Activated CD8-positive, alpha-beta T cell treated with anti-CD3 and anti-CD28 coated beads for 36 hours (primary cell): ENCODE results near the gene PTPRN2. TPM values are rescaled to one million over a fixed set of nuclear protein-coding genes. Genes with fewer than 3 reads are reported as not detected.
A peak's percentile ranks its signal among the peaks of the same experiment; 100 is the strongest.

Source experiments
- ATAC-seq: fragments of 200-7000 bp; cut with Tn5 transposase; one replicate; pipeline ENCODE4 v1.10.0; 2021; ENCODE audit warnings: mild to moderate bottlenecking, moderate library complexity
- CTCF ChIA-PET: fragments of 350-600 bp; sonication (Branson Sonifier 250); formaldehyde crosslinking; loops from one replicate; lab custom pipeline; 2021; ENCODE audit warnings: antibody characterized with exemption; lab: Charles Lee
- POLR2A ChIA-PET: fragments of 350-600 bp; sonication (Branson Sonifier 250); formaldehyde crosslinking; loops from one replicate; lab custom pipeline; 2021; ENCODE audit warnings: antibody characterized with exemption; lab: Charles Lee
- DNase-seq: peaks from one replicate; pipeline ENCODE4 v3.0.0-alpha.2; 2020
- H3K27ac Mint-ChIP-seq: one replicate; pipeline ENCODE4 v1.8.0; 2021; ENCODE audit warnings: mild to moderate bottlenecking, mixed read lengths
- H3K27me3 Mint-ChIP-seq: one replicate; pipeline ENCODE4 v1.8.0; 2021; ENCODE audit warnings: mixed read lengths
- H3K36me3 Mint-ChIP-seq: one replicate; pipeline ENCODE4 v1.8.0; 2021; ENCODE audit warnings: low read depth, mixed read lengths
- H3K4me1 Mint-ChIP-seq: one replicate; pipeline ENCODE4 v1.8.0; 2021; ENCODE audit warnings: low read depth, mixed read lengths
- H3K4me3 Mint-ChIP-seq: one replicate; pipeline ENCODE4 v1.8.0; 2021; ENCODE audit warnings: mild to moderate bottlenecking, moderate library complexity, mixed read lengths
- H3K9me3 Mint-ChIP-seq: one replicate; pipeline ENCODE4 v1.8.0; 2021; ENCODE audit warnings: mixed read lengths
- CTCF ChIP-seq: fragments of 200-600 bp; IDR thresholded peaks from one replicate; pipeline ENCODE4 v1.8.0; 2022; ENCODE audit warnings: antibody characterized with exemption, mild to moderate bottlenecking
- intact Hi-C: fragments of 100-400 bp; cut with micrococcal nuclease; formaldehyde crosslinking; loops from one replicate; pipeline ENCODE4 v1.10.0; 2022
- total RNA-seq, 2 experiments: library from RNA; stranded (reverse); gene quantifications; one replicate each; pipeline ENCODE4 v1.2.3, GENCODE V29; 2021

The PTPRN2 gene
- total RNA-seq, 2 experiments from 2014 or later = 0.49 to 0.65 TPM

- ChIA-PET POLR2A (no interaction called here), CTCF (no interaction called here)
- Mint-ChIP-seq H3K9me3 (no peaks in the 10 kb centered on the region), H3K36me3 (no peaks in the 10 kb centered on the region), H3K4me1 (no peaks in the 10 kb centered on the region), H3K27me3 (no peaks in the 10 kb centered on the region), H3K27ac (no peak overlapping the region), H3K4me3 (no peak overlapping the region)
- intact Hi-C loops = no loop called here
- DNase-seq (no peak), ATAC-seq (no peak)
- TF ChIP-seq CTCF = no peak
Measured at GRCh38 chr7:157650131-157650631, 937.4 kb downstream of the PTPRN2 start.

- Mint-ChIP-seq H3K27ac (no peak overlapping the region), H3K9me3 (no peaks in the 10 kb centered on the region), H3K27me3 (no peaks in the 10 kb centered on the region), H3K4me3 (no peak overlapping the region), H3K4me1 (no peaks in the 10 kb centered on the region), H3K36me3 (no peaks in the 10 kb centered on the region)
- intact Hi-C loops = no loop called here
- POLR2A ChIA-PET = no interaction called here
- DNase-seq = no peak
- CTCF ChIA-PET = no interaction called here
- no peak for ATAC-seq
- TF ChIP-seq CTCF = no peak
Measured at GRCh38 chr7:157646551-157646950, 941.1 kb downstream of the PTPRN2 start.

- Mint-ChIP-seq H3K36me3 (no peaks in the 10 kb centered on the region), H3K27me3 (no peaks in the 10 kb centered on the region), H3K4me3 (no peak overlapping the region), H3K4me1 (no peaks in the 10 kb centered on the region), H3K27ac (no peak overlapping the region), H3K9me3 (no peaks in the 10 kb centered on the region)
- intact Hi-C loops = no loop called here
- ATAC-seq = peak; percentile 24
- CTCF ChIA-PET = no interaction called here
- no peak for DNase-seq
- no peak for TF ChIP-seq CTCF
- POLR2A ChIA-PET = interaction anchor here (0.6 kb wide), 1 partner anchor 351 kb away, joined by 3 read pairs; no protein-coding TSS in a partner anchor
Measured at GRCh38 chr7:157645539-157645938, 942.1 kb downstream of the PTPRN2 start.

DNA sequence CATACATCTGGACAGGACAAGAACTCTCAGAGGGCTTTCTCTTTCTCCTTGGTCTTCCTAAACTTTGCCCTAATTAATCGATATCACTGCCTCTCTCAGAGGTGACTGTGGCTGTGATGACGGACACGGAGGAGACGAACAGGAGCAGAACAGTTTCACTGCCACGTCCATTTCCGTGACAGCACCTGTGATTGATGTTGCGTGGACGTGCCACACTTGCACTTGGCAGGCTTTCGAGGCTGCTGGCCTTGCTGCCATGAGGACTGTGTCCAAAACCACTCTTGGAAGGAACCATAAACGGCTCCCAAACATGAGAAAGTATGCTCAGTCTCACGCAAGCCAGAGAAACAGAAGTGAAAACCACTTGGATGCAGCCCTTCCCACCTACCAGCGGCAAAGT, 942.7 kb downstream of the PTPRN2 start:
- ChIA-PET CTCF (no interaction called here), POLR2A (no interaction called here)
- Mint-ChIP-seq H3K4me1 (no peaks in the 10 kb centered on the region), H3K27ac (no peak overlapping the region), H3K4me3 (no peak overlapping the region), H3K27me3 (no peaks in the 10 kb centered on the region), H3K36me3 (no peaks in the 10 kb centered on the region), H3K9me3 (peaks cover 3% of the 10 kb centered on the region)
- intact Hi-C loops = no loop called here
- no peak for TF ChIP-seq CTCF
- DNase-seq (no peak), ATAC-seq (no peak)

DNA sequence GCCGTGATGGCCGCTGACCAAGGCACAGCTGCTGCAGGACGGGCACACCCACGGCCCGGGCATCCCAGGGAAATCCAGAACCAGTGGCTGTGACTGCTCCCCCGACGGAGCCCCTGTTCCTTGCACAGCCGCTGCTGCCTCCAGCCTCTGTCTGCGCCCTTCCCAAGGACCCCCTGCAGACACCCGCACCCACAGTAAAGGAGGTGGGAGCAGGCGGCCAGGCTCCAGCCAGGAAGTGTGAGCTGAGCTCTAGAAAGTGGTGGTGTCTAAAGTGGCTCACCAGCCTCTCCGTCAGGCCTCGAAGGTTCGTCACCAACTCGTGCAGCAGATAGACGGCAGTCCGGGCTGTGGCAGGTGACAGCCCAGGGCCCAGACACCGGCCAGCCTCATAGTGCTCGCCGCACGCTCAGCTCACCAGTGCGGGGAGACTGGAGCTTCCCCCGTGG, 944.1 kb downstream of the PTPRN2 start:
- Mint-ChIP-seq H3K9me3 (peaks cover 5% of the 10 kb centered on the region), H3K4me1 (no peaks in the 10 kb centered on the region), H3K27ac (no peak overlapping the region), H3K36me3 (no peaks in the 10 kb centered on the region), H3K27me3 (no peaks in the 10 kb centered on the region), H3K4me3 (no peak overlapping the region)
- CTCF ChIA-PET = no interaction called here
- TF ChIP-seq CTCF = no peak
- DNase-seq = no peak
- intact Hi-C loops = no loop called here
- no peak for ATAC-seq
- POLR2A ChIA-PET = no interaction called here
